CD4-positive, CD25-positive, alpha-beta regulatory T cell (primary cell): ENCODE results near the gene OR4E1. TPM values are rescaled to one million over a fixed set of nuclear protein-coding genes. Genes with fewer than 3 reads are reported as not detected.
A peak's percentile ranks its signal among the peaks of the same experiment; 100 is the strongest.
"Not testable (repeated sequence)": the region's sequence is repeated elsewhere in the genome, so short reads cannot be mapped to it uniquely, and the experiment has no call there.

ENCODE experiments used
- ATAC-seq, 2 donors: fragments of 150-1000 bp; cut with Tn5 transposase; one replicate each; pipeline ENCODE4 v1.10.0; 2021; ENCODE audit warnings: low read depth in 2 of 2, moderate number of reproducible peaks in 2 of 2, moderate library complexity in 1 of 2
- DNase-seq, 3 donors: peaks; one replicate each; pipeline versions ENCODE4 v3.0.0 to v3.0.0-alpha.2; 2012 to 2022; ENCODE audit warnings: mixed read lengths in 1 of 3
- H3K27ac ChIP-seq: one replicate; pipeline ENCODE4 v1.7.0; 2013; ENCODE audit warnings: mild to moderate bottlenecking, low read length; ENCODE audit not compliant: insufficient read depth, poor library complexity, severe bottlenecking
- H3K27me3 ChIP-seq: one replicate; pipeline ENCODE4 v1.7.0; 2013; ENCODE audit warnings: low read length; ENCODE audit not compliant: control insufficient read depth, insufficient read depth
- H3K36me3 ChIP-seq: one replicate; pipeline ENCODE4 v1.7.0; 2013; ENCODE audit warnings: mild to moderate bottlenecking, low read length, moderate library complexity; ENCODE audit not compliant: control insufficient read depth, insufficient read depth
- H3K4me1 ChIP-seq: 2 replicates; pipeline ENCODE4 v1.7.0; 2013; ENCODE audit warnings: mild to moderate bottlenecking, low read length; ENCODE audit not compliant: insufficient read depth, control insufficient read depth, poor library complexity, severe bottlenecking
- H3K4me3 ChIP-seq: one replicate; pipeline ENCODE4 v1.7.0; 2013; ENCODE audit warnings: low read depth, mild to moderate bottlenecking, low read length, moderate library complexity
- H3K9me3 ChIP-seq, 2 experiments: 1 replicate in 1 of 2; 2 replicates in 1 of 2; pipeline ENCODE4 v1.7.0; 2013; ENCODE audit warnings: low read length in 2 of 2, mild to moderate bottlenecking in 1 of 2, moderate library complexity in 1 of 2; ENCODE audit not compliant: control insufficient read depth in 2 of 2
- H3K27ac Mint-ChIP-seq, 3 donors: one replicate each; pipeline ENCODE4 v1.8.0; 2020 to 2022; ENCODE audit warnings: mild to moderate bottlenecking in 3 of 3, mixed read lengths in 3 of 3, moderate library complexity in 2 of 3
- H3K27me3 Mint-ChIP-seq: one replicate; pipeline ENCODE4 v1.8.0; 2022; ENCODE audit warnings: mild to moderate bottlenecking, mixed read lengths
- H3K36me3 Mint-ChIP-seq: one replicate; pipeline ENCODE4 v1.8.0; 2020; ENCODE audit warnings: mixed read lengths
- H3K4me1 Mint-ChIP-seq, 4 donors: one replicate each; pipeline ENCODE4 v1.8.0; 2020 to 2022; ENCODE audit warnings: mixed read lengths in 4 of 4, mild to moderate bottlenecking in 1 of 4
- H3K4me3 Mint-ChIP-seq, 4 donors: one replicate each; pipeline ENCODE4 v1.8.0; 2020 to 2022; ENCODE audit warnings: mild to moderate bottlenecking in 4 of 4, mixed read lengths in 4 of 4, moderate library complexity in 3 of 4
- H3K9me3 Mint-ChIP-seq, 7 donors: one replicate each; pipeline ENCODE4 v1.8.0; 2020 to 2022; ENCODE audit warnings: mixed read lengths in 7 of 7, mild to moderate bottlenecking in 3 of 7, moderate library complexity in 2 of 7
- polyA plus RNA-seq, 4 donors: library from polyadenylated mRNA; unstranded; fragments of 300-500 nt; fragmentation: Illumina TruSeq; gene quantifications; one replicate each; pipeline ENCODE4 v1.2.3, GENCODE V29; 2021
- total RNA-seq: library from RNA; stranded (reverse); gene quantifications from one replicate; pipeline ENCODE4 v1.2.3, GENCODE V29; 2022

Gene OR4E1
- total and polyA plus RNA-seq, 5 donors from 2014 or later: 0.18 TPM; not detected in 4

GRCh38 chr14:21703357-21704326 lies 30.0 kb upstream of the OR4E1 start:
- Mint-ChIP-seq H3K4me1 (peaks cover 9 to 26% (median 14%) of the 10 kb centered on the region in 4 donors), H3K27me3 (no peaks in the 10 kb centered on the region), H3K27ac (no peak overlapping the region), H3K9me3 (peaks cover 0 to 2% (median 0%) of the 10 kb centered on the region in 7 donors), H3K4me3 (no peak overlapping the region), H3K36me3 (no peaks in the 10 kb centered on the region)
- Histone ChIP-seq H3K4me1 (peaks cover 10% of the 10 kb centered on the region), H3K9me3 (no peaks in the 10 kb centered on the region), H3K4me3 (no peak overlapping the region), H3K36me3 (no peaks in the 10 kb centered on the region), H3K27me3 (no peaks in the 10 kb centered on the region), H3K27ac (no peak overlapping the region)
- ATAC-seq (peak; percentile 83 to 86), DNase-seq (peak in 2 of 3 donors; percentile 29 to 47)

- Mint-ChIP-seq H3K4me1 (peaks cover 9 to 26% (median 14%) of the 10 kb centered on the region in 4 donors), H3K27me3 (no peaks in the 10 kb centered on the region), H3K9me3 (peaks cover 0 to 2% (median 0%) of the 10 kb centered on the region in 7 donors), H3K27ac (no peak overlapping the region), H3K4me3 (no peak overlapping the region), H3K36me3 (no peaks in the 10 kb centered on the region)
- no peak for ATAC-seq
- peaks cover 10% of the 10 kb centered on the region for H3K4me1 ChIP-seq
- no peaks in the 10 kb centered on the region for H3K27me3 ChIP-seq
- no peak overlapping the region for H3K4me3 ChIP-seq
- H3K9me3 ChIP-seq: no peaks in the 10 kb centered on the region
- no peak overlapping the region for H3K27ac ChIP-seq
- H3K36me3 ChIP-seq: no peaks in the 10 kb centered on the region
- no peak for DNase-seq
These were observed 28.7 kb upstream of the OR4E1 start for GRCh38 chr14:21702316-21702715.

GRCh38 chr14:21699551-21699950 lies 25.9 kb upstream of the OR4E1 start:
- H3K4me3 Mint-ChIP-seq: no peak overlapping the region
- no peak overlapping the region for H3K27ac Mint-ChIP-seq
- peaks cover 0 to 7% (median 0%) of the 10 kb centered on the region in 7 donors for H3K9me3 Mint-ChIP-seq

GRCh38 chr14:21698538-21698937 lies 24.9 kb upstream of the OR4E1 start:
- not testable (repeated sequence) for ATAC-seq, H3K27ac ChIP-seq, H3K4me3 ChIP-seq, H3K36me3 ChIP-seq, H3K27me3 ChIP-seq, H3K27ac Mint-ChIP-seq, H3K36me3 Mint-ChIP-seq, H3K9me3 Mint-ChIP-seq, DNase-seq, H3K4me1 ChIP-seq, H3K4me3 Mint-ChIP-seq, H3K4me1 Mint-ChIP-seq, H3K9me3 ChIP-seq
- H3K27me3 Mint-ChIP-seq: peaks cover 15% of the 10 kb centered on the region

More at GRCh38 chr14:21699551-21699950, 25.9 kb upstream of the OR4E1 start:
- Mint-ChIP-seq H3K4me1 (peaks cover 9 to 17% (median 11%) of the 10 kb centered on the region in 4 donors), H3K36me3 (no peaks in the 10 kb centered on the region), H3K27me3 (peaks cover 8% of the 10 kb centered on the region)
- no peak for ATAC-seq
- DNase-seq: no peak
- Histone ChIP-seq H3K27ac (no peak overlapping the region), H3K36me3 (no peaks in the 10 kb centered on the region), H3K4me1 (peaks cover 10% of the 10 kb centered on the region), H3K27me3 (peaks cover 2% of the 10 kb centered on the region), H3K4me3 (no peak overlapping the region), H3K9me3 (no peaks in the 10 kb centered on the region)

- H3K27me3 Mint-ChIP-seq: peaks cover 20% of the 10 kb centered on the region
- not testable (repeated sequence) for H3K9me3 ChIP-seq, H3K9me3 Mint-ChIP-seq, H3K27ac ChIP-seq, DNase-seq, H3K4me3 ChIP-seq, H3K4me3 Mint-ChIP-seq, H3K36me3 ChIP-seq, H3K36me3 Mint-ChIP-seq, H3K4me1 Mint-ChIP-seq, H3K27ac Mint-ChIP-seq, ATAC-seq, H3K27me3 ChIP-seq, H3K4me1 ChIP-seq
These were observed 24.0 kb upstream of the OR4E1 start for GRCh38 chr14:21697662-21698061.

GRCh38 chr14:21694425-21694824 lies 20.8 kb upstream of the OR4E1 start:
- Histone ChIP-seq H3K4me1 (no peaks in the 10 kb centered on the region), H3K36me3 (no peaks in the 10 kb centered on the region), H3K27me3 (peaks cover 9% of the 10 kb centered on the region), H3K27ac (no peak overlapping the region), H3K9me3 (no peaks in the 10 kb centered on the region), H3K4me3 (no peak overlapping the region)
- no peaks in the 10 kb centered on the region for H3K4me1 Mint-ChIP-seq
- H3K9me3 Mint-ChIP-seq: peaks cover 0 to 7% (median 0%) of the 10 kb centered on the region in 7 donors
- no peak overlapping the region for H3K27ac Mint-ChIP-seq
- DNase-seq (no peak), ATAC-seq (no peak)
- H3K36me3 Mint-ChIP-seq: no peaks in the 10 kb centered on the region
- no peak overlapping the region for H3K4me3 Mint-ChIP-seq
- H3K27me3 Mint-ChIP-seq: peaks cover 40% of the 10 kb centered on the region

- Mint-ChIP-seq H3K4me3 (no peak overlapping the region), H3K36me3 (no peaks in the 10 kb centered on the region), H3K4me1 (no peaks in the 10 kb centered on the region), H3K27ac (no peak overlapping the region), H3K27me3 (peaks cover 40% of the 10 kb centered on the region), H3K9me3 (peaks cover 0 to 7% (median 3%) of the 10 kb centered on the region in 7 donors)
- H3K27me3 ChIP-seq: peaks cover 16% of the 10 kb centered on the region
- ATAC-seq (no peak), DNase-seq (no peak)
- H3K4me1 ChIP-seq: no peaks in the 10 kb centered on the region
- no peak overlapping the region for H3K27ac ChIP-seq
- no peaks in the 10 kb centered on the region for H3K36me3 ChIP-seq
- no peaks in the 10 kb centered on the region for H3K9me3 ChIP-seq
- no peak overlapping the region for H3K4me3 ChIP-seq
These were observed 12.8 kb upstream of the OR4E1 start for GRCh38 chr14:21686468-21686867.
